Neural progenitor cell (in vitro differentiated cells): ENCODE results near the gene BAX. TPM values are rescaled to one million over a fixed set of nuclear protein-coding genes. Genes with fewer than 3 reads are reported as not detected.
A peak's percentile ranks its signal among the peaks of the same experiment; 100 is the strongest.

Experiments used
- DNase-seq: peaks from one replicate; pipeline ENCODE4 v3.0.0-alpha.2; 2016; ENCODE audit warnings: low spot score
- H2AFZ ChIP-seq: fragments of 200-600 bp; sonication (generic); replicated peaks from 2 replicates; pipeline ENCODE4 v1.6.1; 2016; ENCODE audit warnings: antibody characterized with exemption
- H3F3A ChIP-seq: fragments of 200-600 bp; sonication (generic); 2 replicates; pipeline ENCODE4 v1.6.1; 2016; ENCODE audit warnings: antibody characterized with exemption, low read depth
- H3K27ac ChIP-seq: fragments of 200-600 bp; sonication (generic); 2 replicates; pipeline ENCODE4 v1.5.1; 2016; ENCODE audit warnings: mild to moderate bottlenecking
- H3K27me3 ChIP-seq: fragments of 200-600 bp; sonication (generic); 2 replicates; pipeline ENCODE4 v1.6.1; 2016; ENCODE audit warnings: mild to moderate bottlenecking, moderate library complexity
- H3K36me3 ChIP-seq: fragments of 200-600 bp; sonication (generic); 2 replicates; pipeline ENCODE4 v1.5.1; 2016
- H3K4me1 ChIP-seq: fragments of 200-600 bp; sonication (generic); 2 replicates; pipeline ENCODE4 v1.6.1; 2016; ENCODE audit warnings: mixed run types
- H3K4me2 ChIP-seq: fragments of 200-600 bp; sonication (generic); 2 replicates; pipeline ENCODE4 v1.6.1; 2016
- H3K4me3 ChIP-seq: fragments of 200-600 bp; sonication (generic); 2 replicates; pipeline ENCODE4 v1.5.1; 2016
- H3K79me2 ChIP-seq: fragments of 200-600 bp; sonication (generic); 2 replicates; pipeline ENCODE4 v1.6.1; 2016; ENCODE audit warnings: low read depth
- H3K9ac ChIP-seq: fragments of 200-600 bp; sonication (generic); 2 replicates; pipeline ENCODE4 v1.6.1; 2016
- H3K9me3 ChIP-seq: fragments of 200-600 bp; sonication (generic); 2 replicates; pipeline ENCODE4 v1.5.1; 2016; ENCODE audit warnings: low read depth
- H4K20me1 ChIP-seq: fragments of 200-600 bp; sonication (generic); 2 replicates; pipeline ENCODE4 v1.6.1; 2016; ENCODE audit warnings: low read depth
- H3K27ac Mint-ChIP-seq: 3 replicates; pipeline ENCODE4 v1.8.0; 2021; ENCODE audit warnings: mixed read lengths
- H3K27me3 Mint-ChIP-seq: 2 replicates; pipeline ENCODE4 v1.8.0; 2022; ENCODE audit warnings: low read depth, mild to moderate bottlenecking, inconsistent platforms, moderate library complexity, mixed read lengths; ENCODE audit not compliant: insufficient read depth
- H3K36me3 Mint-ChIP-seq: 3 replicates; pipeline ENCODE4 v1.8.0; 2021; ENCODE audit warnings: mixed read lengths
- H3K4me1 Mint-ChIP-seq: 3 replicates; pipeline ENCODE4 v1.8.0; 2021; ENCODE audit warnings: mixed read lengths
- H3K4me3 Mint-ChIP-seq: 3 replicates; pipeline ENCODE4 v1.8.0; 2021; ENCODE audit warnings: mild to moderate bottlenecking, moderate library complexity, mixed read lengths
- H3K9me3 Mint-ChIP-seq: 3 replicates; pipeline ENCODE4 v1.8.0; 2020; ENCODE audit warnings: mixed read lengths
- CTCF ChIP-seq: fragments of 200-600 bp; sonication (generic); IDR thresholded peaks from 2 replicates; pipeline ENCODE4 v1.5.1; 2017; ENCODE audit warnings: antibody characterized with exemption, mild to moderate bottlenecking
- EZH2 ChIP-seq: fragments of 200-600 bp; sonication (generic); IDR thresholded peaks from 2 replicates; pipeline ENCODE4 v1.6.1; 2017; ENCODE audit warnings: antibody characterized with exemption, mild to moderate bottlenecking, moderate library complexity
- EZH2phosphoT487 ChIP-seq: fragments of 200-600 bp; sonication (generic); IDR thresholded peaks from 2 replicates; pipeline ENCODE4 v1.6.1; 2017; ENCODE audit warnings: antibody characterized with exemption
- total RNA-seq: library from RNA; depleted of rRNA; stranded (reverse); fragments of >200 nt; gene quantifications from 2 replicates; pipeline ENCODE4 v1.2.3, GENCODE V29; 2015; ENCODE audit warnings: low replicate concordance

BAX gene
- total RNA-seq, 1 donor from 2014 or later, result 35.8 TPM

- Mint-ChIP-seq H3K27ac (no peak overlapping the region), H3K4me1 (peaks cover 23% of the 10 kb centered on the region), H3K9me3 (no peaks in the 10 kb centered on the region), H3K4me3 (no peak overlapping the region), H3K27me3 (peaks cover 2% of the 10 kb centered on the region), H3K36me3 (peaks cover 18% of the 10 kb centered on the region)
- Histone ChIP-seq H3K9me3 (no peaks in the 10 kb centered on the region), H3F3A (peaks cover 17% of the 10 kb centered on the region), H4K20me1 (peaks cover 15% of the 10 kb centered on the region), H3K79me2 (peaks cover 40% of the 10 kb centered on the region), H3K4me2 (no peak overlapping the region), H3K27me3 (no peaks in the 10 kb centered on the region), H3K9ac (no peak overlapping the region), H3K4me1 (peaks cover 13% of the 10 kb centered on the region), H2AFZ (no peak overlapping the region), H3K4me3 (no peak overlapping the region), H3K36me3 (no peaks in the 10 kb centered on the region), H3K27ac (no peak overlapping the region)
- no peak for TF ChIP-seq EZH2
- no peak for TF ChIP-seq CTCF
- no peak for TF ChIP-seq EZH2phosphoT487
- no peak for DNase-seq
Observed at GRCh38 chr19:48989701-48990291, 35.1 kb downstream of the BAX start.

- Mint-ChIP-seq H3K4me1 (peaks cover 28% of the 10 kb centered on the region), H3K9me3 (no peaks in the 10 kb centered on the region), H3K27me3 (peaks cover 4% of the 10 kb centered on the region), H3K4me3 (peak overlapping the region; percentile 2), H3K36me3 (peaks cover 15% of the 10 kb centered on the region), H3K27ac (no peak overlapping the region)
- peaks cover 17% of the 10 kb centered on the region for H3F3A ChIP-seq
- no peak overlapping the region for H3K27ac ChIP-seq
- H3K4me1 ChIP-seq, result peaks cover 16% of the 10 kb centered on the region
- no peaks in the 10 kb centered on the region for H3K27me3 ChIP-seq
- H3K9me3 ChIP-seq, result no peaks in the 10 kb centered on the region
- peaks cover 18% of the 10 kb centered on the region for H4K20me1 ChIP-seq
- no peak overlapping the region for H3K4me3 ChIP-seq
- DNase-seq, result no peak
- no peaks in the 10 kb centered on the region for H3K36me3 ChIP-seq
- H2AFZ ChIP-seq, result no peak overlapping the region
- H3K9ac ChIP-seq, result no peak overlapping the region
- TF ChIP-seq CTCF (no peak), EZH2phosphoT487 (no peak), EZH2 (no peak)
- H3K4me2 ChIP-seq, result no peak overlapping the region
- peaks cover 46% of the 10 kb centered on the region for H3K79me2 ChIP-seq
Observed at GRCh38 chr19:48990400-48990799, 35.7 kb downstream of the BAX start.

- Histone ChIP-seq H3F3A (peaks cover 17% of the 10 kb centered on the region), H3K4me3 (peak overlapping the region; percentile 91), H3K27me3 (no peaks in the 10 kb centered on the region), H3K4me1 (peaks cover 16% of the 10 kb centered on the region), H3K79me2 (peaks cover 53% of the 10 kb centered on the region), H3K27ac (no peak overlapping the region), H3K9me3 (no peaks in the 10 kb centered on the region), H2AFZ (no peak overlapping the region), H3K4me2 (peak overlapping the region; percentile 92), H3K9ac (peak overlapping the region; percentile 71), H4K20me1 (peaks cover 20% of the 10 kb centered on the region), H3K36me3 (no peaks in the 10 kb centered on the region)
- TF ChIP-seq EZH2, result no peak
- TF ChIP-seq EZH2phosphoT487, result no peak
- no peak for TF ChIP-seq CTCF
- Mint-ChIP-seq H3K9me3 (no peaks in the 10 kb centered on the region), H3K27me3 (peaks cover 4% of the 10 kb centered on the region), H3K4me1 (peaks cover 28% of the 10 kb centered on the region), H3K36me3 (peaks cover 15% of the 10 kb centered on the region), H3K4me3 (no peak overlapping the region), H3K27ac (peak overlapping the region; percentile 7)
- DNase-seq, result no peak
Observed at GRCh38 chr19:48991011-48991609, 36.4 kb downstream of the BAX start.
